ENCODE data around the gene FMNL1.

The FMNL1 gene

GRCh38 chr17:45282683-45283644 is 61.3 kb downstream of the FMNL1 start:
- no peak for DNase-seq (ENCODE audit: low read depth)

- no peak for DNase-seq (ENCODE audit: low read depth)
Measured at GRCh38 chr17:45283711-45284110, 62.0 kb downstream of the FMNL1 start.

- DNase-seq (ENCODE audit: low read depth) = peak; percentile 32
Measured at GRCh38 chr17:45284176-45285140, 62.8 kb downstream of the FMNL1 start.

- DNase-seq (ENCODE audit: low read depth) = no peak
Measured at GRCh38 chr17:45286286-45286685, 64.6 kb downstream of the FMNL1 start.

GRCh38 chr17:45287526-45288500 is 66.1 kb downstream of the FMNL1 start:
- DNase-seq (ENCODE audit: low read depth) = no peak

- DNase-seq (ENCODE audit: low read depth) = no peak
Measured at GRCh38 chr17:45288825-45289224, 67.1 kb downstream of the FMNL1 start.

- DNase-seq (ENCODE audit: low read depth) = no peak
Measured at GRCh38 chr17:45289301-45290268, 67.9 kb downstream of the FMNL1 start.

- DNase-seq (ENCODE audit: low read depth) = no peak
Measured at GRCh38 chr17:45290269-45290765, 68.6 kb downstream of the FMNL1 start.

- no peak for DNase-seq (ENCODE audit: low read depth)
Measured at GRCh38 chr17:45291171-45291805, 69.6 kb downstream of the FMNL1 start.

- no peak for DNase-seq (ENCODE audit: low read depth)
Measured at GRCh38 chr17:45292696-45293412, 71.2 kb downstream of the FMNL1 start.

GRCh38 chr17:45293413-45294211 is 71.9 kb downstream of the FMNL1 start:
- DNase-seq (ENCODE audit: low read depth) = no peak

GRCh38 chr17:45294506-45294905 is 72.8 kb downstream of the FMNL1 start:
- no peak for DNase-seq (ENCODE audit: low read depth)

GRCh38 chr17:45296003-45296832 is 74.5 kb downstream of the FMNL1 start:
- no peak for DNase-seq (ENCODE audit: low read depth)

GRCh38 chr17:45296833-45297124 is 75.1 kb downstream of the FMNL1 start:
- no peak for DNase-seq (ENCODE audit: low read depth)
